Stimulated activated naive CD4-positive, alpha-beta T cell treated with Interleukin-2 at 50 U/mL for 16 hours (primary cell): Measurements from ENCODE around the gene FAM241A.
"Not testable (repeated sequence)": the region's sequence is repeated elsewhere in the genome, so short reads cannot be mapped to it uniquely, and the experiment has no call there.

Experiments
- DNase-seq: peaks from one replicate; lab custom pipeline; 2025; lab: John Stamatoyannopoulos, UW

The FAM241A gene

GRCh38 chr4:112145326-112145789, at the start of gene FAM241A:
Gene FAM241A (plus strand): TSS chr4:112145454. CDS start chr4:112145581, 127 bp downstream.
- DNase-seq = peak; percentile 82

GRCh38 chr4:112098841-112099530, 46.3 kb upstream of the FAM241A start:
- DNase-seq = no peak

DNA sequence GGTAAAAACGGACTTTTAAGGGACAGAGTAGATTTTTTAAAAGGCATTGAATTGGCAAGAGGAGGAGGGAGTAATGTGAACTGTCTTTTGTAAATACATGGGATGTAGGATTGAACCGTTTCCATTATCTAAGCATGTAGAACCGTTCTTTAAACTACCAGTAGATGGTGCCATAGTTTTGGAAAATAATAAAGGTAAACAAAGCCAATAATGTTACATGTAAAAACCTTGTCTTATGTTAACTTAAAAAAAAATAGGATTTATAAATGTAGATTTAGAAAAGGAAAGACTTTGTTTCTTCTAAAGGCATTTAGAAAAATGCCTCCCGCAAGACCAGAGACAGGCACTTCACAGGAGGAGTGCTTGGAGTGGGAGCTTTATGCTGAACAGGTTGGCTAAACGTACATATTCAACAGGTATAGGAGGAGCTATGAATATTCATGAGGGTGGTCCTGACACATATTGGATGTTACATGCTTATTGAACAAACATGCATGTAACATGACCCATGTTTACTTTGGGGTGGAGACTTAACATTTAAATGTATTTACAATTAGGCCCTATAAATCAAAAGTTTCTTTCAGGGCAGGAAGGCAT, 45.5 kb upstream of the FAM241A start:
- no peak for DNase-seq

DNA sequence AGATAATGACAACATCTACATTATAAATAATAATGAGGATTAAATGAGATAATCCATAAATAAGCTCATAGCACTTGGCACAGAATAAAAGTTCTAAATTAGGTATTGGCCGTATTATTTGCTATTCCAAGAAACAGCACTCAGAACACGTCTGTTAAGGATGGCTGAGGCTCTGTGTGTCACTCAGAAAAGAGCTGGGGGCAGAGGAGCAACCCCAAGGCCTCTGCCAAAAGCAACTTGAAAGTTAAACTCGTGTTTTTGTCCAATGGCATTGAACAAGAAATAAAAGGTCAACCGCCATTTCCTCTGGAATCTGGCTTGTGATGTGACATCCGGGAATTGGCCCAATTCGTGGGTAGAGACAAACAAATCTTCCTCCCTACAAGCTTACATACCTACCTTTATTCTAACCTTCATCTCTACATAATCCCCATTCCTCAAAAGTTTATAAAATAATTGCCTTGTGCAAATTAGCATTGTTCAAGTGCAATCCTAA, 42.3 kb upstream of the FAM241A start:
- DNase-seq = no peak

GRCh38 chr4:112105201-112105969, 39.9 kb upstream of the FAM241A start:
- no peak for DNase-seq

DNA sequence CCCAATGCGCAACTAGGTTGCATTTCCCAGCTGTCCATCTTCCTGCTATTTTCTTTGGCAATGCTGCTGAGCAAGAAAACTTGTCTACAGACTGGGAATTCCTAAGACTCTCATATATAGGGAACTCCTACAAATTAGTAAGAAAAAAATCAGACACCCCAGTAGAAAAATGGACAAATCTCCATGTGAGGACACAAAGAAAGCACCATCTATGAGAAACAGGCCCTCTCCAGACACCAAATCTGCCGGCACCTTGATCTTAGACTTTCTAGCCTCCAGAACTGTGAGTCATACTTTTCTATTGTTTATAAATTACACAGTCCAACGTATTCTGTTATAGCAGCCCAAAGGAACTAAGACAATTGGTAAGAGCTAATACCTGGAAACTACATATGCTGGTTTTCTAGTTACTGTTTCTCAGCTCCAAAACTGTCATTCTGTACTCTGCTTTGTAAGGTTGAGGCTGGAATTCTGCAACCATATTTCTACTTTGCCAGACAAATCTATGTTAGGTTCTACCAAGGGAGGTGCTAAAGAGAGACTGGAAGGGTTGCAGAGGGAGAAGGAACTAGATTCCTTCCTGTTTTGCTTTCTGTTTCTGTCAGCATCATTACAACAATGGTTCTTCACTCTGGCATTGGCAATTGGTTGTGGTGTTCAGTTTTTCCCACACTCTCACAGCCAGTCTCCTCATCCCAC, 35.7 kb upstream of the FAM241A start:
- no peak for DNase-seq

DNA sequence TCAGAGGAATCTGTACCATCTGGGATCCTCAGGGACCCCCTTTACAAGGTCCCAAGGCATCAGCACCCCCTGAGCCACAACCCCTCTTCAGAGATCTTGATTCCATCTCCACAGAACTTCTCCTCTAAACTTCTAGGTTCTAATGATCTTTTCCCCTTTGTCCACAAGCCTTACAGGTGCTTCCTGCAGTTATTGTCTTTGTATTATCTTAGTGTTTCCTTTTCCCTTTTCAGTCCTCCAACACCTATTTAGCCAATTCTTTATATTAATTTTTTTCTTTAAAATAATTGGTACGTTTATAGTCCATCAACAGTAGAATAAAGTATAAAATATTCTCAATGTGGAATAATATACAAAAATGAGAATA, 35.2 kb upstream of the FAM241A start:
- no peak for DNase-seq

GRCh38 chr4:112111306-112111705, 33.9 kb upstream of the FAM241A start:
- no peak for DNase-seq

DNA sequence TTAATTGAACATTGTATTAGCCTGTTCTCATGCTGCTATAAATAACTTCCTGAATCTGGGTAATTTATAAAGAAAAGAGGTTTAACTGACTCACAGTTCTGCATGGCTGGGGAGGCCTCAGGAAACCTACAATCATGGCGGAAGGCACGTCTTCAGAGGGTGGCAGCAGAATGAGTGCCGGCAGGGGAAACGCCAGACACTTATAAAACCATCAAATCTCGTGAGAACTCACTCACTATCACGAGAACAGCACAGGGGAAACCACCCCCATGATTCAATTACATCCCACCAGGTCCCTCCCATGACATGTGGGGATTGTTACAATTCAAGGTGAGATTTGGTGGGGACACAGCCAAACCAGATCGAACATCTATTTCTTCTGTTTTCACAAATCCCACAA, 33.2 kb upstream of the FAM241A start:
- not testable (repeated sequence) for DNase-seq

GRCh38 chr4:112112590-112113170, 32.6 kb upstream of the FAM241A start:
- no peak for DNase-seq

DNA sequence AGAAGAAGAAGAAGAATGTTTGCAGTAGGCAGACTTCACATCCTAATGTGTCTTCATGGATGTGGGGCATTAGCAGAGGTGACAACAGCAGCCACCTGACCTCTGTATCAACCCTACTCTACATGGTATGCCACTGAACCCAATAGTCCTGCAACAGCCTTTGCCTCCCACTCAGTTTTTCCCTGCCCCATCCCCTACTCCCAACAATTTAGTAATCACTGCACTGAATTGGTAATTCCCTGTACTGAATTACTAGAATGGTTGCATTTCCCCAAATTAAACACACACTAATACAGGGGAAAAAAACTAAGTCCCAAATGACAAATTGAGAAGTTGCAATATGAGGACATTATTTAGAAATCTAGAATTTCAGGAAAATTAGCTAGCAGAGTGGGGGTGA, 31.4 kb upstream of the FAM241A start:
- DNase-seq = no peak

DNA sequence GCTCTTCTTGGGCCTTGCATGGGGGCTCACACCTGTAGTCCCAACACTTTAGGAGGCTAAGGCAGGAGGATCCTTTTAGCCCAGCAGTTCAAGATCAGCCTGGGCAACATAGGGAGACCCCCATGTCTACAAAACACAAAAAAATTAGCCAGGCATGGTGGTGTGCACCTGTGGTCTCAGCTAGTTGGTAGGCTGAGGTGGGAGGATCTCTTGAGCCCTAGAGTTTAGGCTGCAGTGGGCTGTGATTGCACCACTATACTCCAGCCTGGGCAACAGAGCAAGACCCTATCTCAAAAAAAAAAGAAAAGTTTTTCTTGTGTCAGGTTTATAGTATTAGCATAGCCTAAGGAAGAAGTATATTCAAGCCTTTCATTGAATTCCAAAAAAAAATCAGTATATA, 30.8 kb upstream of the FAM241A start:
- no peak for DNase-seq

GRCh38 chr4:112118742-112119352, 26.4 kb upstream of the FAM241A start:
- no peak for DNase-seq

GRCh38 chr4:112119353-112119783, 25.9 kb upstream of the FAM241A start:
- DNase-seq = no peak

DNA sequence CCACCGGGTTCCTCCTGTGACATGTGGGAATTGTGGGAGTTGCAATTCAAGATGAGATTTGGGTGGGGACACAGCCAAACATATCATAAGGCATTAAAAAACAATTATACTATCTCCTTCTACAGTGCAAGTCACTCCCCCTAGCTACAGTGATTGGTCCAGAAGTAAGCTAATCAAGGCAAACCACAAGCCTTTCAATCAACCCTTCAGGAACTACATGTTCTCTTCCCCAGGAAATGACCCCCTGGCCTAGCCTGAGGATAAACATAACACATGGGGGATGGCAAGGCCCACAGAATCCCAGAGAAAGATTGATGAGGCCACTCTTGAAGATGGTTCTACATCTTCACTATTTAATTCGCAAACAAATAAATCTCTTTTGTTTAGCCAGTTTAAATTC, 25.2 kb upstream of the FAM241A start:
- no peak for DNase-seq

GRCh38 chr4:112125416-112125815, 19.8 kb upstream of the FAM241A start:
- no peak for DNase-seq

DNA sequence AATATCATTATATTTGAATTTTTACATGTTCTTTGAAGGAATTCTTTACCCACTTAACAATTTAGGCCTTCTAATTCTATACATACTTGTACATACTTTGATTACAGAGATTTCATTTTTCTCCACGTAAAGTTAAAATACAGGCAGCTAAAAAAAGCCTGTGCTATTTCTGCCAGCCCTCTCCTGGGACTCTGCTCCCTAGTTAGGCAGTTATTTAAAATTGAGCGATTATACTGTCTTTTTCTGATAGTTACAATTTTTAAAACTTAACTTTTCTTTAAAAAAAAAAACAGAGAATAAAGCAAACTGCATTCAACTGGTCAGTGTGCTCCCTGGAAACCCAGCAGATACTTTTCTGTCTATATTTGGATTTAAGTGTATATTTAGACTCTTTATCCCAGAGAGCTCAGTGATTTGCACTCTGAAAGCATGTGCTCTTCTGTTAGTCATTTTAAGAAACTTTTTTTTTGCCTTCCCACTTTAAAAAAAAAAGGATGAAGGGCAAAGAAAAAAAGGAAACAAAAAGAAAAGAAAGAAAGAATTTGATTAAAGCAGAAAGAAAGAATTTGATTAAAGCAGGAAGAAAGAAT, 18.1 kb upstream of the FAM241A start:
- no peak for DNase-seq

DNA sequence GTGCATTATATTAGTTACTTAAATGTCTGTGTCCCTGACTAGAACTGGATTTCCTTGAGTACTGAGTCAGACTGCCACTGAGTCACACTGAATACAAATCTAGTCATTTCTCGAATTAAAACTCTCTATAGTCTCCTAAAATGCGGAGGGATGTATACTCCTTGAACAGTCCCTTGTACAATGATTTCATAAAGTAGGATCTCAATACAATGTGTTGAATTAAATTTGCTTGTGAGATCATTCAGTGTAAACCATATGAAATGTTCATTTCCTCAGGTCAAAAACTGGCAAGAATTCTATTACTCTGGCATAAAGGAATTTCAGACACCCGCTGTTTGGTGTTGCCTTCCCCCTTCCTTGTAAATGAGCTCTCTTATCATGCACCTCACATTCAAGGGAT, 17.5 kb upstream of the FAM241A start:
- no peak for DNase-seq

DNA sequence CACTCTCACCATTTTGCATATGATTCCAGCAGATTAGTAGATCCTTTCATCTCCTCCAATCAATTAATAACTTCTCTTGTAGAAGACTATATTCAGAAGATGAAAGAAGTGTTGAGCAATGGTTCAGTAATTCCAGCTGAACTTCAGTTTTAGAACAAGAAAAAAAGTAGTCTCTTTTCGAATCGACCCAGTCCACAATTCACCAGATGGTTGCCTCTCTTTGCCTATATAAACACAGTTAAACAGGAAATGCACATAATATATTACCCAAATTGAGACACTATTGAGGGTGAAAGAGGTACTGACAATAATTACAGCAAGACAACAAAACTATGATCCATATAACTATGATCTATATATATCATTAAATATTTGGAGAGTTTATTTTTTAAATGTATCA, 16.8 kb upstream of the FAM241A start:
- no peak for DNase-seq

GRCh38 chr4:112130906-112131305, 14.3 kb upstream of the FAM241A start:
- DNase-seq = no peak

DNA sequence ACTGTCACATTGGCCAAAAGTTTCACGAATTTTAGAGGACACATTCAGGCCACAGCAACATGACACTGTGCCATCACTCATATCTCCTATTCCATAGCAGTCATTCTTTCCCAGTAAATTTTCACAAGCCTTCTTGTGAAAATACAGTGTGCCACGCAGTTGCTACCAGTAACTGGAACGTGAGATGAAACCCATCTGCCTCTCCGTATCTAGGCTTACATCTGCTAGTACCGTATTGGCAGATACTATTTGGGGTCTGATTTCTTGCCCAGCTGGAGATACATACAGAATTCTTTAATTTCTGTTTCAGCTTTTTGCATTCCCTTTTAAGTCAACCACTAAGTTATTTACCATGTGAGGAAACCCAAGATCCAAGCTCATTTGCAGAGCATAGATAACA, 8.7 kb upstream of the FAM241A start:
- DNase-seq = no peak
